GM18508 (cell line): Measurements from ENCODE around the gene ULBP3.

Experiments used
- ATAC-seq: cut with Tn5 transposase; IDR thresholded peaks from one replicate; pipeline ENCODE4 v1.9.1; 2021; ENCODE audit warnings: moderate number of reproducible peaks; ENCODE audit not compliant: insufficient read depth, unreplicated experiment

Gene ULBP3

GRCh38 chr6:150068720-150069648 is at the start of gene ULBP3:
TSS of gene ULBP3 (minus strand) at chr6:150069121. CDS start at chr6:150069066, 55 bp downstream.
- ATAC-seq = no peak

GRCh38 chr6:150118627-150119026 is 49.7 kb upstream of the ULBP3 start:
- no peak for ATAC-seq

- no peak for ATAC-seq
Measured at GRCh38 chr6:150118203-150118602, 49.3 kb upstream of the ULBP3 start.

- ATAC-seq = no peak
Measured at GRCh38 chr6:150116200-150116800, 47.4 kb upstream of the ULBP3 start.

GRCh38 chr6:150115769-150116168 is 46.8 kb upstream of the ULBP3 start:
- ATAC-seq = no peak

- no peak for ATAC-seq
Measured at GRCh38 chr6:150112233-150112632, 43.3 kb upstream of the ULBP3 start.

- ATAC-seq = no peak
Measured at GRCh38 chr6:150102750-150103270, 33.9 kb upstream of the ULBP3 start.

GRCh38 chr6:150100745-150101144 is 31.8 kb upstream of the ULBP3 start:
- no peak for ATAC-seq

- no peak for ATAC-seq
Measured at GRCh38 chr6:150099953-150100352, 31.0 kb upstream of the ULBP3 start.

GRCh38 chr6:150099546-150099945 is 30.6 kb upstream of the ULBP3 start:
- ATAC-seq = no peak

- no peak for ATAC-seq
Measured at GRCh38 chr6:150098155-150098554, 29.2 kb upstream of the ULBP3 start.

- no peak for ATAC-seq
Measured at GRCh38 chr6:150093397-150093796, 24.5 kb upstream of the ULBP3 start.

- no peak for ATAC-seq
Measured at GRCh38 chr6:150091476-150091875, 22.6 kb upstream of the ULBP3 start.

- ATAC-seq = no peak
Measured at GRCh38 chr6:150090328-150090727, 21.4 kb upstream of the ULBP3 start.

- no peak for ATAC-seq
Measured at GRCh38 chr6:150088481-150089154, 19.7 kb upstream of the ULBP3 start.

- no peak for ATAC-seq
Measured at GRCh38 chr6:150087336-150087735, 18.4 kb upstream of the ULBP3 start.

GRCh38 chr6:150086026-150086425 is 17.1 kb upstream of the ULBP3 start:
- ATAC-seq = no peak

GRCh38 chr6:150084426-150084825 is 15.5 kb upstream of the ULBP3 start:
- no peak for ATAC-seq

GRCh38 chr6:150083839-150084238 is 14.9 kb upstream of the ULBP3 start:
- ATAC-seq = no peak

- no peak for ATAC-seq
Measured at GRCh38 chr6:150081702-150082101, 12.8 kb upstream of the ULBP3 start.

- ATAC-seq = no peak
Measured at GRCh38 chr6:150079604-150080003, 10.7 kb upstream of the ULBP3 start.
